NCI-H460 (cell line): ENCODE data around the gene GPRC5B. TPM values are rescaled to one million over a fixed set of nuclear protein-coding genes. Genes with fewer than 3 reads are reported as not detected.

Experiments
- DNase-seq: peaks from one replicate; pipeline ENCODE4 v3.0.0-alpha.2; 2016; ENCODE audit warnings: low read depth; ENCODE audit errors: extremely low read depth
- polyA plus RNA-seq: library from polyadenylated mRNA; depleted of rRNA; stranded (reverse); fragments of >200 nt; gene quantifications from 2 replicates; pipeline ENCODE4 v1.2.3, GENCODE V29; 2014; cell fraction: nucleus; rRNA removed
- total RNA-seq: library from RNA; depleted of rRNA; stranded (reverse); fragments of >200 nt; shearing (Covaris generic); gene quantifications from 2 replicates; pipeline ENCODE4 v1.2.3, GENCODE V29; 2014; rRNA removed

The GPRC5B gene
- total RNA-seq: 0.10 TPM in 1 of 2 replicates, not detected in the other
- 0.57 and 0.60 TPM in 2 replicates for polyA plus RNA-seq

GRCh38 chr16:19884611-19885450, at the start of gene GPRC5B:
GPRC5B (minus strand) TSS chr16:19884848; CDS start chr16:19872845, 12,003 bp downstream.
- peak; percentile 8 for DNase-seq

- DNase-seq: no peak
Measured at GRCh38 chr16:19933740-19934139, 49.1 kb upstream of the GPRC5B start.

- DNase-seq: no peak
Measured at GRCh38 chr16:19929062-19929511, 44.4 kb upstream of the GPRC5B start.

- DNase-seq: no peak
Measured at GRCh38 chr16:19928432-19928831, 43.8 kb upstream of the GPRC5B start.

- DNase-seq: peak; percentile 40
Measured at GRCh38 chr16:19926449-19927390, 42.1 kb upstream of the GPRC5B start.

GRCh38 chr16:19923396-19923795, 38.7 kb upstream of the GPRC5B start:
- DNase-seq: no peak

GRCh38 chr16:19919142-19919541, 34.5 kb upstream of the GPRC5B start:
- no peak for DNase-seq

GRCh38 chr16:19916064-19916463, 31.4 kb upstream of the GPRC5B start:
- no peak for DNase-seq

- no peak for DNase-seq
Measured at GRCh38 chr16:19914877-19915276, 30.2 kb upstream of the GPRC5B start.

- DNase-seq: no peak
Measured at GRCh38 chr16:19913340-19913645, 28.6 kb upstream of the GPRC5B start.

- no peak for DNase-seq
Measured at GRCh38 chr16:19912455-19913339, 28.0 kb upstream of the GPRC5B start.

GRCh38 chr16:19911747-19912454, 27.3 kb upstream of the GPRC5B start:
- no peak for DNase-seq

GRCh38 chr16:19911204-19911603, 26.6 kb upstream of the GPRC5B start:
- DNase-seq: no peak

- DNase-seq: no peak
Measured at GRCh38 chr16:19909750-19910322, 25.2 kb upstream of the GPRC5B start.

GRCh38 chr16:19908921-19909320, 24.3 kb upstream of the GPRC5B start:
- no peak for DNase-seq

GRCh38 chr16:19907161-19907992, 22.7 kb upstream of the GPRC5B start:
- DNase-seq: peak; percentile 69

GRCh38 chr16:19901164-19901563, 16.5 kb upstream of the GPRC5B start:
- no peak for DNase-seq

GRCh38 chr16:19899605-19899955, 14.9 kb upstream of the GPRC5B start:
- no peak for DNase-seq
